Tibial nerve (tissue), 3 donors: ENCODE measurements around the gene PEAK3.

ENCODE experiments used
- POLR2A ChIP-seq, 2 donors: fragments of 450-650 bp; IDR thresholded peaks; one replicate each; pipeline ENCODE4 v1.6.1; 2017; ENCODE audit warnings: antibody characterized with exemption in 2 of 2, mild to moderate bottlenecking in 2 of 2, moderate library complexity in 2 of 2
- TF ChIP-seq, protein P1 (sequence below), 5 experiments: fragments of 200-600 bp in 3 of 5; fragments of 450-650 bp in 2 of 5; sonication (generic) in 3 of 5; IDR thresholded peaks; one replicate each; pipeline ENCODE4 v1.5.1; 2016 to 2019; ENCODE audit warnings: antibody characterized with exemption in 5 of 5, mild to moderate bottlenecking in 3 of 5, moderate library complexity in 2 of 5

DNA sequence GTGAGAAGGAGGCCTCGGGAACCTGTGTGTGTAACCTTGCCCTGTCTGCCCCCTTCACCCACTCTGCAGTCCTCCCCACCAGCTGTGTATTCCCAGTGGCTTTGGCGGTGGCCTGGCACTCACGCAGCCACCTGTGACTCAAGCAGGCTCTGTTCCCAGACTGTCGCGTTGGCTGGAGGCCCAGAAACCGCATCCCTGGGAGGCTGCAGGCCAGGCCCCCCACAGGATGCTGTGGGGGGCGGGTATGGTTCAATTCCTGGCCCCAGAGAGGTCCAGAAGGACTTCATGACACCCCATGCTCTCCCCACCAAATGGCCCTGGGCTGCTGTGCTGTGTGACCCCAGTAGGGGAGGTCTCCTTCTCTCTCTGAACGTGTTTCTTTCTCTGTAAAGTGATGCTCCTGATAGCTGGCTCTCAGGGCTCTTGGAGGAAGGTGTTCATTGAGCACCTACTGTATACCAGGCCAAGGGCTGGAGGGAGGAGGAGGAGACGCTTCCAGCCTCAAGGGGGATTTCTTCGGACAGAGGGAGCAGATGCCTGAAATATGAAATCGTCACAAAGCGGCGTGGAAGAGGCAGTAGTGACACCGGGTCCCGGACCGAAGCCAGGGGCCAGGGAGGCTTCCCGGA, 27.9 kb upstream of the PEAK3 start:
- no peak for TF ChIP-seq POLR2A (IDR thresholded peaks at IDR 0.05)
- TF ChIP-seq, protein P1, sequence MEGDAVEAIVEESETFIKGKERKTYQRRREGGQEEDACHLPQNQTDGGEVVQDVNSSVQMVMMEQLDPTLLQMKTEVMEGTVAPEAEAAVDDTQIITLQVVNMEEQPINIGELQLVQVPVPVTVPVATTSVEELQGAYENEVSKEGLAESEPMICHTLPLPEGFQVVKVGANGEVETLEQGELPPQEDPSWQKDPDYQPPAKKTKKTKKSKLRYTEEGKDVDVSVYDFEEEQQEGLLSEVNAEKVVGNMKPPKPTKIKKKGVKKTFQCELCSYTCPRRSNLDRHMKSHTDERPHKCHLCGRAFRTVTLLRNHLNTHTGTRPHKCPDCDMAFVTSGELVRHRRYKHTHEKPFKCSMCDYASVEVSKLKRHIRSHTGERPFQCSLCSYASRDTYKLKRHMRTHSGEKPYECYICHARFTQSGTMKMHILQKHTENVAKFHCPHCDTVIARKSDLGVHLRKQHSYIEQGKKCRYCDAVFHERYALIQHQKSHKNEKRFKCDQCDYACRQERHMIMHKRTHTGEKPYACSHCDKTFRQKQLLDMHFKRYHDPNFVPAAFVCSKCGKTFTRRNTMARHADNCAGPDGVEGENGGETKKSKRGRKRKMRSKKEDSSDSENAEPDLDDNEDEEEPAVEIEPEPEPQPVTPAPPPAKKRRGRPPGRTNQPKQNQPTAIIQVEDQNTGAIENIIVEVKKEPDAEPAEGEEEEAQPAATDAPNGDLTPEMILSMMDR (IDR thresholded peaks at IDR 0.05) = no peak
